HG03354 (cell line): ENCODE results near the gene CDKAL1.
A peak's percentile ranks its signal among the peaks of the same experiment; 100 is the strongest.
"Not testable (repeated sequence)": the region's sequence is repeated elsewhere in the genome, so short reads cannot be mapped to it uniquely, and the experiment has no call there.

Experiments
- ATAC-seq: cut with Tn5 transposase; IDR thresholded peaks from one replicate; pipeline ENCODE4 v1.9.1; 2021; ENCODE audit warnings: mild to moderate bottlenecking; ENCODE audit not compliant: unreplicated experiment, poor library complexity, severe bottlenecking

CDKAL1 gene

DNA sequence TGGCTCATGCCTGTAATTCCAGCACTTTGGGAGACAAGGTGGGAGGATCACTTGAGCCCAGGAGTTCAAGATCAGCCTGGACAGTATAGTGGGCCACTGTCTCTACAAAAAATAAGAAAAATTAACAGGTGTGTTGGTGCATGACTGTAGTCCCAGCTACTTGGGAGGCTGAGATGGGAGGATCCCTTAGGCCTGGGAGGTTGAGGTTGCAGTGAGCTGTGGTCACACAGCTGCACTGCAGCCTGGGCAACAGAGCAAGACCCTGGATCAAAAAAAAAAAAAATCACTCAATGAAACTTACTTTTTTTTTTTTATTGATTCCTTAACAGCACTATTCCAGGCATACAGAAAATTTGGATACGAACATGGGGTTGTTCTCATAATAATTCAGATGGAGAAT lies 14.0 kb downstream of the CDKAL1 start:
- ATAC-seq = no peak

DNA sequence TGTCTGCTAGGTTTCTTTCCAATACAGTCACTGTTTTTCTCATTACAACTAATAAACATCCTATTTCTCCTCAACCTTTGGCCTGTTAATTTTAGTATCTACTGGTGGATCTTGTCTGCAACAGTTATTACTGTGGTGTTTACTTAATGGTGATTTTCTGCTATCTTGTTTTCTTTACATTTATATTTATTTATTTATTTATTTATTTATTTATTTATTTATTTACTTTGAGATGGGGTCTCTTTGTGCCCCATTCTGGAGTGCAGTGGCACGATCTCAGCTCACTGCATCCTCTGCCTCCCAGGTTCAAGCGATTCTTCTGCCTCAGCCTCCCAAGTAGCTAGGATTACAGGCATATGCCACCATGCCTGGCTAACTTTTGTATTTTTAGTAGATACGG lies 15.1 kb downstream of the CDKAL1 start:
- ATAC-seq = not testable (repeated sequence)

DNA sequence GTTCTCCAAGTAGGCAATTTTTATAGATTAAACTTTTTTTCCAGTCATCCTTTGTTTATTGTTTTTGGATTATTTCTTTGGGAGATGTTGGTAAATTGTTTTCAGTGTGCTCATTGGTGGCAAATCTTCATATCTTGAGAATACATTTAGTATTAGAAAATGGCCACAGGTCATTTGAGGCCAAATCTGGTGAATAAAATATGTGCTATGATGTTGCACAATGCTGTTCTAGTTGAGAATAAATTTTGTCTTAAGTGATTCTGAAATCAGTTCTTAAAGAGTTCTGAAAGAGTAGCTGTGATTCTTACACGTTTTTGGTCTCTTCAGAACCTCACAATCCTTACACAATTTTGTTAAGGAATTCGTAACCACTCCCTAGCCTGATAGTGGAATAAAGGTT lies 20.1 kb downstream of the CDKAL1 start:
- ATAC-seq = no peak

DNA sequence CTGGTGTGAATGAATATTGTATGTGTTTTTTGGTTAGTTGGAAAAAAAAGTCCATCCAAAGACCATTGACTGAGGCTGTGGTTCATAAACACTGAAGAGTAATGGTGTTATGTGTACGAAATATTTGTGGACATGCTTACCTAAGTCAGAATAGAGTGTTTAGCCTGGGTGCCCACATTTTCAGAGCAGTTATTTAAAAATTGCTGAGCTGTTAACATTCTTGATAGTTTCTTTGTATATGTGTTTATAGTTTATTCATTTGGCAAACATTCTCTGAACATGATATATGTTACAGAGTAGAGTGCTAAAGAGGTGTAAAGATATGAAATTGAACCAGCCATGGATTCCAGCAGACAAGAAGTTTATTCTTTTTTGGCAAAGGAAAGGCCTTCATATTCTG lies 20.6 kb downstream of the CDKAL1 start:
- ATAC-seq = no peak

DNA sequence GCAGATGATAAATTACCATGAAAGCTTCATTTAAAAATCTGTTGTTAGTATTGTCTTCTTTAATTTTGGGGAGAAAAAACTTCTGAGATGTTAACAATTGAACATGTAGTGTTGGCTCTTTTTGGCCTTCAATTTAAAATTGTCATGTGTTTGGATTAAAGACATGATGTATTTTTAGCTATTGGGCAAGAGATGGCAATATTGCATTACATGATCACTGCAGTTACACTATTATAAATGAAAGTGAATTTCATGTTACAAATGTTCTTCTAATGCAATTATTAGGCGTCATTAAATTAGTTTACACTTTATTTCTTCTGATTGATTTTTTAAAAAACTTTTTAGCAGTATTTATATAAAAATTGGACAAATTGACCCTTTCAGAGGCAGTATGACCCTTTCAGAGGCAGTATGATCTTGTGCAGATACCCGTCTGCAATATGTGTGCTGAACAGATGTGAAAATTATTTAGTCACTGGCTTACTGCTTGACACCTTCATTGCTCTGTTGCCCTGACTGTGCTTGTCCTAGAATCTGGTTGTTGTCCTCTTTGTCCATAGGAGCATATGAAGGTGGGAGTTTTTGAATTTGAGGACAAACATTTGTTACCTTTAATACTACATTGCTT lies 25.8 kb downstream of the CDKAL1 start:
- ATAC-seq = no peak

DNA sequence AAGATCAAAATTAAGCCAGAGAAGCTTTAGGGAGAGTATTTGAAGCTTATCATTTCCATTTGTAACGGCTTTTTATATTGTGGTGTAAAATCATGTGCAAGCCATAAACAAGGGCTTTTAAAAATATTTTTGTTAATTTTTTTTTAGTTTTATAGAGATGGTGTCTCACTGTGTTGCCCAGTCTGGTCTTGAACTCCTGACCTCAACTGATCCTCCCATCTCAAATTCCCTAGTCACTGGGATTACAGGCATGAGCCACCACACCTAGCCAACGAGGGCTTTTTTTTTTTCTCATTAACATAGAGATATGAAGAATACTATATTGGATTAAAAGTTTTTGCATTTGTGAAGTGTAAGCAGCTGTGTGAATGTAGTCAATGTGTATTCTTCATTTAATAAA lies 29.1 kb downstream of the CDKAL1 start:
- ATAC-seq = no peak

DNA sequence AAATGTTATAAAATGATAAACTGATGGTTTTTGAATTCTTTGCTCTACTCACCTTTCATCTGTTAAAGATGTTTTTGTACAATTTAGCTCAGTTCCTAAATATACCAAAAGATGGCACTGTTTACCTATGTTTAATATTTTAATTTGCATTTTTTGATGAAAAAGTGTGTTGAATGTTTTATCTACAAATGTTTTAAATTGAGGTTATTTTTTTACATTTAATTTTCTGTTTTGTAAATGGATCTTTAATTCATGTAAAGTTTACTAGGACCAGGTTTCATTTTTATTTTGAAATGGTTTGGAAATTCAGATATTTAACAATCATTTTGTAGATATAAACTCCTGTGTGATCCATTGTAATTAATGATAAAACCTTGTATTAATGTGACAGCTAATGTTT lies 30.0 kb downstream of the CDKAL1 start:
- no peak for ATAC-seq

DNA sequence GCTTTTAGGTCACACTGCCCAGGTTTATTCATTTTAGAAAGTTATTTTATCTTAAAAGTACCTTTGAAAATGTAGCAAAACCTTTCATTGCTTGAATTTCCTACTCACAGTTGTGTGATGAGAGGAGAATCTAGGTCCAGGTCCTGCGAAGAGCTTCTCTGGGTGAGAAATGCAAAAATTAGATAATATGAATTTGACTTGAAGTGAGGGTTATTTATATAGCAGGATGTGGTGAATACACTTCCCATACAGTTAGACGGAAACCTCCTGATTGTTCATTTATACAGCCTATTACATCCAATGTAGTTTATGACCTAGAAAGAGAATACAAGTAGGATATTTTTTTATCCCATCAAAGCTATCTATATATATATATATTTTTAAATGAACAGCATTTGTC lies 30.5 kb downstream of the CDKAL1 start:
- ATAC-seq = peak; percentile 81

DNA sequence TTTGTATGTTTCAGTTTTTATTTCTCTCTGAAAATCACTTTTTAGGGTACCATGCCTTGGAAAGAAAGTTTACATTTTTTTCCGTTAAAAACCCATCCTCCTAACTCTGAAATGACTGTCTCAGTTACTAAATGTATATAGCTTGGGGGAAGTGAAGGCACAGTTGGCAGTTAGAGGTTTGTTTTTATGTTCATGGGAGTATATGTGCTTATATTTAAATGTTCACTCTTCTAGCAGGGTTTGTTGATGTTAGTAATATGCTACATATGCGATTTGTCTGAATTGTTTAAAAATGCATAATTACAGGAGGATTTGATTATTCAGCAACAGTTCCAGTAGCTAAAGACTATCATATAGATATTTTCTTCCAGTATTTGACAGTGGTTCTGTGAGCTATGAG lies 31.1 kb downstream of the CDKAL1 start:
- ATAC-seq = no peak

DNA sequence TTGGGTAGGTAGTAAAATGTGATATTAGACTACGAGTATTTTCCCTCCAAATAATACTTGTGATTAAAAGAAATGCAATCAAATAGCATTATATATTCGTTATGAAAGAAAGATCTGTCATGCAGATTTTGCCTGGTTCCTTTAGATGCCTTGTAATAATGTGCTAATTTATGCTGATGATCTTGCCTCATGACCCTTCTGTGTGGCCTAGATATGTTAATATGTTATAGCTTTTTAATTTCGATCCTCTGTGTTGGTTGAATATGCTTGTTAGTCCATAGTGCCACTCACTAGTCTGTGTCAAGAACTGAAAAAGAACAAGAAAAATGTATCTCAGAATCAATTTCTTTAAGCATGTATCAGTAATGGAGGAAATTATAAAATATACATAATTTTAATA lies 31.9 kb downstream of the CDKAL1 start:
- ATAC-seq = no peak

DNA sequence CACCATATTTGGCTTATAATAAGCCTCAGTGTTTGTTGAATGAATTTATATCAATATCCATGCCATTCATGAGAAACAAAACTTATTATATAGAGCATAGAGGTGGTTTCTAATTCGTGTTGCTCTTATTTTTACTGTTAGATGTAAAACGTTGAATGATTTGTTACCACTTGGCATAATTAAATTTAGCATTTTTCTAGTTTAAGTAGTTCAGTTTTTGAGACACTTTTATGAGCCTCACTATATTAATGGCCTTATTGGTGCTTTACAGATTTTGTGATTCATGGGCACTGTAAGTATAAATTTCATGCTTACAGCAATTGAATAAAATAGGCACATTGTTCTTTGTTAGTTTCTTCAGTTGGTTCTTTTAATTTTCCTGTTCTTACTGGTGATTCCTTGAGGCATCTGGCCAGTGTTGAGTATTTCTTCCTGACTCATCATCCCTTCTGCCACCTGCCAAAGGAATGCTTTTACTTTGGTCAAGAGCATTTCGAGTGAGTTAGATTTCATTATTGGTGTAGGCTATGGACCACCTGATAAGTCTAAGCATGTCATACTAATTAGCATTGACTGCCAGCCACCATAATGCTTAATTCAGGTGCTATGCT lies 34.8 kb downstream of the CDKAL1 start:
- no peak for ATAC-seq

DNA sequence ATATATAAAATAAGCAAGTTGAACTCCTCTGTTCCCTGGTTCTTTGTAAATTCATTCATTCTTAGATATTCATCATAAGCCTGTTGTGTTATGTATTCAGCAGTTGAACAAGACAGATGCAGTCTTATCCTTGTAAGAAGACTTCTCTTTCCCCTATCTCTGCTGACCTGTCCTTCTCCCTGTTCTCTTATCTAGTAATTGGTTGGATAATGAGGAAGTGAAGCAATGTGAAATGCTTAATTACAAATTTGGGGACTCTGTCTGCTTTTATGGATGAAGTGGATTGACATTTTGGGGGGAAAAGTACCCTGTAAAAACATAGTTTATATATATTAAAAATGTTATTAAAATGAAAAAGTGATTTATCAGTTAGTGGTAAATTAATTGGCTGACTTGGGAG lies 37.0 kb downstream of the CDKAL1 start:
- no peak for ATAC-seq

DNA sequence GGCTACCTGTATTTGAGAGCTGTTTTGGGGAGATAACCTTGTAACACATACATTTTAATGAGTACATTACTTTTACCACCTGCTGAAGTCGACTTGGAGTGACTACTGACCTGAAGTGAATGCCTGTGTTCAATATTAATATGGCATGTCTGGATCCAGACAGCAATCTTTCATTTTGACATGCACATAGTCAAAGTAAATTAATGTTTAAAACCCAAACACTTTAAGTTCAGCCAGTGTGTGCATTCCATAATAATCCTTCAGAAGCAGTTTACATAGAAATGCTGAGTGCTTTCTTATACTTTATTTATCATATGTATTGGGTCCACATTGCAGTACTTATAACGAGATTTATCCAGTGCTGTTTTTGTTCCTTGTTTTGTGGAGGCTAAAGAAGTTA lies 38.0 kb downstream of the CDKAL1 start:
- no peak for ATAC-seq

DNA sequence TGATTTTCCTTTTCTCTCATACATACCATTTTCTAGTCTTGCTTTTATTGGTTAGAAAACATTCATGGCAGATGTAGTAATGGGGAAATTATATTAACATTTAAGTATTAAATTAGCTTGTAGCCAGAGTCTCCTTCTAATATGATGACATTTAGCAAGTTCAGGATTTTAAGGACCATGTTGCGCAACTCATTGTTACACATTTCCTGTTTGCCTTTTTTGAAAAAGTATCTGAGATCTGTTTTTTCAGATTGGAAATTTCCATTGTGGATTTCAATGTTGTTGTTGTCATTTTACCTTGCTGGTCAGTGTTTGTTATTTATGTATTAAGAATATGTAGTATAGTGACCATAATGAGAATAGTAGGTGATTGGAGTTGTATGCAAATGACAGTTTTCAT lies 38.7 kb downstream of the CDKAL1 start:
- ATAC-seq = no peak

DNA sequence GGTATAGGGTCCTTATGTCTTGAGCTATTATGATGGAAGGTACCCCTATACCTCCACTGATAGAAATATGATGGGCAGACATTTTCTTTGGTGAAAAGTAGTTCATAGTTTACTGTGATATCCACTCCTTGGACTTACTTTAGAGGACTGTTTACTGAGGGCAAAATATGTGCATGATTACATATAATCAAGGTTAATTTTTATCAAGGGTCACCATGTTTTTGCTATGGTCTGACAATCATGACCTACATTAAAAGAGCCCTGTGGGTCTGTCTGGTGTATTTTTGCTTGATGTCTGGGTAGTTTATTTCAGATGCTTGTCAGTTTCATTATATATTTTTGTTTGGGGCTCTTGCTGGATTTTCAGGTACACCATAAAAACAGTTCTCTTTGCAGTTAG lies 40.1 kb downstream of the CDKAL1 start:
- no peak for ATAC-seq

DNA sequence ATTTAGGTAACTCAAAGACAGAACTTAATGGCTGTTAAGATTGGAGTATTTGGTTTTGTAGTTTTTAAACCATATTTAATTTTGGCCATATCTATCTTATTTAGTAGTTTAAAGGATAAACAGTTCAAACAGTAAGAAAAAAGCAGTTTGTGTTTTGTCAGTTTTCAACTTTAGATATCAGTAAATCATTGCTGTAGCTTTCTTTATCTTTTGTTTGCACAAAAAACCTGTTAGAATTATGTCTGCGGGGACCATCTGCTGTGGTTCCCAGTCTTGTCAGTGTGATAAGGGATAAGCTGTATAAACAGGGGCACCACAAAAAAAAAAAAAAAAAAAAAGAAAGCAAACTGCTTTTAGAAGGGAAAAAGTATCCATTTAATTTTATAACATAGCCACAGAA lies 40.9 kb downstream of the CDKAL1 start:
- no peak for ATAC-seq

DNA sequence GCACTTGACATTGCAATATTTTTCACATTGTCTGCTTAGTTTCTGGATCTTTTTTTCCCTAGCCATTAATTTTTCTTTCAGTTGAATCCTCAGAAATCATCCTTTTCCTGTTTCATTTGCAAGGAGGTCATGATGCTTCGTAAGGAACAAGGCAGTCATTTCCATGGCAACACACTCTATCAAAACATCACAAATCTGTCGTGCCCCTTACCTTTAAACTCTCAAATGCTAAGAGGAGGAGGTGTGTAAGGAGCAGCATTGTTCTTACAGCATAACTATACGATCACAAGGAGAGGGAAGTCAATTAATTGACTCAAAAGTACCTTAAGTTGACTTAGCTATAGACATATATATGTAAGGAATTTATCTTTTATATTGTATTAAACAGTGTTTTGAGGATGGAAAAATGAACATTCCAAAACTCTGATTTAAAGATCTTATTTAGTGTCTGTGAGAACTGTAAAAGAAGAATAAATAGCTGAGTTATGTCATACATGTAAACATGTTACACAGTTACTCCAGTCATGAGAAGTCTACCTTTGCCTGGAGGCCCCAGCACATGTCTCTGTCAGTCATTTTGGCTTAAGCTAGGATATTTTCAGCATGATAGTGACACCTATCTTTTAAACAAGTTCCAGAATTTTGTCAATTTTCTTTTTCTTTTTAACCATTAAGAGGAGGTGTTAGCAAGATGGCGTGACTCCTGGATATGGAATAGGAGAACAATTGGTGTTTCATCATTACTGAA lies 41.6 kb downstream of the CDKAL1 start:
- ATAC-seq = no peak

DNA sequence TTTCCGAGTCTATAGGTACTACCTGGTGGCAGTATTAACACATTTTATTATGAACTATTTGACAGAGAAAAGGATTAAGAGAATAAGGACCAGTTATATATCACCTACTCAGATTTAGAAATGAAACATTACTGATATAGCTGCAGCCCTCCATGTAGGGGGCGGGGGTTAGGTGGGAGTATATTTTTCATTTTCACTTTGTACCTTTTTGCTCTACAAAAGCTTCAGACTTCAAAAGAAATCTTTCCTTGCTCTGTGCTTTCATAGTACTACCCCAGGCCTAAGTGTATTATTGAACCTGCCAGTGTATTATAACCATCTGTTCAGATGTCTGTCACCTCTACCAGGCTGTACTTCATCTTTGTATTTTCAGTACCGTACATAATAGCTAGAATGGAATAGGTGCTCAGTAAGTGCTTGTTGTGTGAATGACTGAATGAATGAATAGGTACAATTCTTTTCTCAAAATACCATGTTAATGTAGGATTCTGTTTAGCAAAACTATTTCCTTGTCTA lies 43.0 kb downstream of the CDKAL1 start:
- no peak for ATAC-seq

DNA sequence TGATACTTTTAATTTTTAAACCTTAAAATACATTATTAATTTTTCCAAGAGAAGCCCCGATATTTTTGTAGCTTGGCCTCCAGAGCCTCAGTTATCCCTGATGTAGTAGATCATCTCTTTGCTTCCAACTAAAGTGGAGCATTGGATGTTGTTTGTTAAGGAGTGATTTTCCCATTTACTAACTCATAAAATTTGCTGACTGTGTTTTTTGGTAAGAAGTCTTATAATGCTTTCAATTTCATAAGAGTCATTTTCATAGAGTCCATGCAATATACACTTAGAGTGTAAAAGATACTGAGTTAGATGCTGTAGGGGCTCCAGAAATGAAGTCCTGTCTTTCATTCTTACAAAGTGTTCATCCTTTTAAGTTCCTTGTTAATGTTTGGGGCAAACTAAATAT lies 46.8 kb downstream of the CDKAL1 start:
- ATAC-seq = no peak

DNA sequence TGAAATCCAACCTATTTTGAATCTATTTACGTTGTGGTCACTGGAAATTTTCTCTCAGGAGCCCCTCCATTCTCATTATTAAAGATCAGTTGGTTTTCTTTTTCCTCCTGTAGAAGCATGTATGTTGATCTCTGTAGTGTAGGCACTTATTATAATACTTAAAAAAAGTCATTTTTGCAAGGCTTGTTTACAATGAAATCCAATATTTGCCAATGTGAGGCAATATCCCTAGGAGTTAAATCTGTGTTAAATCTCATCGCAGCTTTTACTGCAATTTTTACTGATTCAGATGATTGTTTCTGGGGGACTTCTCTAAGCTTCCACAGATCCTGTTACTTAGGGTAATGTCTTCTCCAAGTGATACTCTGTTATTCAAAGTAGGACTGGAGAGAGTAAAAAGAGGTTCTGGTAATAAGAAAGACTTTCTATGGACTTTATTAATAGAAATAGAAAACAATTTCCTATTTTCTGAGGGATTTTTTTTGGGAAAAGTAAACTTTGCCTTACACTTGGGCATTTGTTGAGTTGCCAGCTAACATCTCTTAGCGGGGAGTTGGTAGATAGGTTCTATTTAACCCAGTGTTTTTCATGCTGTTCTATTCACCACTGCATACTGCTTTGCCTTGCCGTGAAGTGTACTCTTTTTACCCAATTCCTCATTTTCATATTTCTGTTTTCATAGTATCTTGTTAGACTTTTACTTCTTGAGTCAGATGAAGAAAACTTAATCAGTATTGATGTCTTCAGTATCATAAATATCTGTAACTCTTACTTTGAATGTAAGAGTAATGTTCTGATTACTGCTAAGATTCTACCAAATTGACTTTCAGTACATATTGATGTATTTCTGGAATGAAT lies 48.6 kb downstream of the CDKAL1 start:
- ATAC-seq = no peak
